HepG2 (cell line): ENCODE measurements around the gene MPG. TPM values are rescaled to one million over a fixed set of nuclear protein-coding genes. Genes with fewer than 3 reads are reported as not detected.

ENCODE experiments used
- ELF3 ChIP-seq: IDR thresholded peaks from 2 replicates; pipeline ENCODE4 v1.6.1; 2016; ENCODE audit warnings: missing genetic modification reagents, missing compliant biosample characterization
- GATAD2A ChIP-seq: IDR thresholded peaks from 2 replicates; pipeline ENCODE4 v1.6.1; 2016
- IRF2 ChIP-seq: IDR thresholded peaks from 2 replicates; pipeline ENCODE4 v1.6.1; 2018; ENCODE audit warnings: missing genetic modification reagents, missing compliant biosample characterization
- KDM1A ChIP-seq: IDR thresholded peaks from 2 replicates; pipeline ENCODE4 v1.6.1; 2016; ENCODE audit warnings: missing compliant biosample characterization
- MED1 ChIP-seq: sonication (generic); formaldehyde crosslinking; IDR thresholded peaks from 2 replicates; pipeline ENCODE4 v1.4.0; 2020; ENCODE audit warnings: missing genetic modification reagents
- NR2F6 ChIP-seq, 2 experiments: IDR thresholded peaks; 2 replicates each; pipeline ENCODE4 v1.6.1; 2016; ENCODE audit warnings: antibody characterized with exemption in 1 of 2, mild to moderate bottlenecking in 1 of 2
- REPIN1 ChIP-seq: sonication (generic); formaldehyde crosslinking; IDR thresholded peaks from 2 replicates; pipeline ENCODE4 v1.8.0; 2022; ENCODE audit warnings: missing genetic modification reagents, low read depth, mild to moderate bottlenecking, borderline replicate concordance
- REXO4 ChIP-seq: sonication (generic); formaldehyde crosslinking; IDR thresholded peaks from 2 replicates; pipeline ENCODE4 v1.8.0; 2022; ENCODE audit warnings: missing genetic modification reagents, mild to moderate bottlenecking, borderline replicate concordance
- RXRA ChIP-seq: sonication (generic); formaldehyde crosslinking; IDR thresholded peaks from 2 replicates; pipeline ENCODE4 v1.5.1; 2020; ENCODE audit warnings: missing genetic modification reagents
- RXRB ChIP-seq: IDR thresholded peaks from 2 replicates; pipeline ENCODE4 v1.6.1; 2016; ENCODE audit warnings: borderline replicate concordance, missing genetic modification reagents, missing compliant biosample characterization
- SAFB2 ChIP-seq: sonication (generic); formaldehyde crosslinking; IDR thresholded peaks from 2 replicates; pipeline ENCODE4 v1.5.1; 2020; ENCODE audit warnings: missing genetic modification reagents, low read depth, mild to moderate bottlenecking, borderline replicate concordance
- SMAD9 ChIP-seq: sonication (generic); formaldehyde crosslinking; IDR thresholded peaks from 2 replicates; pipeline ENCODE4 v1.5.1; 2020; ENCODE audit warnings: mild to moderate bottlenecking, missing genetic modification reagents
- ZFP37 ChIP-seq: sonication (generic); formaldehyde crosslinking; IDR thresholded peaks from 2 replicates; pipeline ENCODE4 v1.4.0; 2020; ENCODE audit warnings: missing genetic modification reagents, borderline replicate concordance
- ZFYVE20 ChIP-seq: sonication (generic); formaldehyde crosslinking; IDR thresholded peaks from 2 replicates; pipeline ENCODE4 v1.8.0; 2023; ENCODE audit warnings: low read depth, mild to moderate bottlenecking, moderate library complexity, missing genetic modification reagents, borderline replicate concordance
- ZNF34 ChIP-seq: sonication (generic); formaldehyde crosslinking; IDR thresholded peaks from 2 replicates; pipeline ENCODE4 v1.4.0; 2020; ENCODE audit warnings: mild to moderate bottlenecking, missing genetic modification reagents, borderline replicate concordance
- ZNF383 ChIP-seq: sonication (generic); formaldehyde crosslinking; IDR thresholded peaks from 2 replicates; pipeline ENCODE4 v1.4.0; 2020; ENCODE audit warnings: missing genetic modification reagents, mild to moderate bottlenecking, borderline replicate concordance
- ZNF432 ChIP-seq: sonication (generic); formaldehyde crosslinking; IDR thresholded peaks from 2 replicates; pipeline ENCODE4 v1.5.0; 2020; ENCODE audit warnings: missing genetic modification reagents, mild to moderate bottlenecking, borderline replicate concordance
- ZNF569 ChIP-seq: sonication (generic); formaldehyde crosslinking; IDR thresholded peaks from 2 replicates; pipeline ENCODE4 v1.5.0; 2020; ENCODE audit warnings: mild to moderate bottlenecking, missing genetic modification reagents, moderate library complexity, borderline replicate concordance
- ZNF713 ChIP-seq: sonication (generic); formaldehyde crosslinking; IDR thresholded peaks from 2 replicates; pipeline ENCODE4 v1.4.0; 2020; ENCODE audit warnings: mild to moderate bottlenecking, missing genetic modification reagents
- polyA plus RNA-seq, 8 experiments: library from polyadenylated mRNA; depleted of rRNA in 3 of 8; stranded (reverse) in 7 of 8; unstranded in 1 of 8; fragments of >200 nt; fragmentation: Illumina TruSeq in 4 of 8; extraction: Trizol in 4 of 8; gene quantifications; 2 replicates each; pipeline versions ENCODE4 v1.2.1 to v1.2.3, GENCODE V29; 2011 to 2016; ENCODE audit warnings: low read depth in 4 of 8, missing spikeins in 1 of 8, mixed read lengths in 1 of 8; ENCODE audit not compliant: insufficient read depth in 1 of 8
- total RNA-seq, 5 experiments: library from RNA; depleted of rRNA; stranded (reverse); fragments of >200 nt; fragmentation: Illumina TruSeq; extraction: Trizol; gene quantifications; 2 replicates each; pipeline ENCODE4 v1.2.3, GENCODE V29; 2016; ENCODE audit warnings: low read depth in 1 of 5
- TF ChIP-seq, protein P1 (sequence below): sonication (generic); formaldehyde crosslinking; IDR thresholded peaks from 2 replicates; pipeline ENCODE4 v1.5.1; 2020; ENCODE audit warnings: missing genetic modification reagents, mild to moderate bottlenecking, borderline replicate concordance
- TF ChIP-seq, protein P2 (sequence below), 2 experiments: sonication (generic) in 1 of 2; formaldehyde crosslinking in 1 of 2; IDR thresholded peaks; 2 replicates each; pipeline versions ENCODE4 v1.4.0 to v1.6.1; 2018 to 2020; ENCODE audit warnings: missing genetic modification reagents in 2 of 2, borderline replicate concordance in 1 of 2, low read depth in 1 of 2, mild to moderate bottlenecking in 1 of 2, missing biosample characterization in 1 of 2
- TF ChIP-seq, protein P3 (sequence below): sonication (generic); formaldehyde crosslinking; IDR thresholded peaks from 2 replicates; pipeline ENCODE4 v1.5.0; 2020; ENCODE audit warnings: mild to moderate bottlenecking, missing genetic modification reagents, moderate library complexity
- TF ChIP-seq, protein P4 (sequence below): sonication (generic); formaldehyde crosslinking; IDR thresholded peaks from 2 replicates; pipeline ENCODE4 v1.8.1; 2023; ENCODE audit warnings: mild to moderate bottlenecking, inconsistent platforms, moderate library complexity, missing genetic modification reagents, borderline replicate concordance

Gene MPG
- total and polyA plus RNA-seq, 2 of the 13 experiments (the other 11 are each of a cell fraction or from before 2014, with no cell fraction given): 59.1 to 62.5 TPM

DNA sequence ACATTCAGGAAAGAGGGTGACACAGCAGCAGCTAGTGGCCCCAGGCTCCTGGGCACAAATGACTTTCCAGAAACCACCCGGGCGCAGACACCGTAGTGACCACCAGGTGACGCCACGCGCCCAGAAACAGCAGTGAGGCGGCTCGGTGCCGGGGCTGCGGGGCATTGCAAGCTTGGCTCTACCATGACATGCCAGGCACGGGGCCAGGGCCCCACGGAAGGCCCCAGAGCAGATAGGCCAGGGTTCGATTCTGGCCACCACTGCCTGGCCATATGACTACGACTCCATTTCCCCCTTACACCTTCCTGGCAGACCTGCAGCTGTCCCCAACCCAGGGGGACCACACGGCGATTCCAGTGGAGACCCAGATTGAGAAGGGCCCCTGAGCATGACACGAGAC is 12.3 kb upstream of the MPG start (continued):
- TF ChIP-seq, protein P1, sequence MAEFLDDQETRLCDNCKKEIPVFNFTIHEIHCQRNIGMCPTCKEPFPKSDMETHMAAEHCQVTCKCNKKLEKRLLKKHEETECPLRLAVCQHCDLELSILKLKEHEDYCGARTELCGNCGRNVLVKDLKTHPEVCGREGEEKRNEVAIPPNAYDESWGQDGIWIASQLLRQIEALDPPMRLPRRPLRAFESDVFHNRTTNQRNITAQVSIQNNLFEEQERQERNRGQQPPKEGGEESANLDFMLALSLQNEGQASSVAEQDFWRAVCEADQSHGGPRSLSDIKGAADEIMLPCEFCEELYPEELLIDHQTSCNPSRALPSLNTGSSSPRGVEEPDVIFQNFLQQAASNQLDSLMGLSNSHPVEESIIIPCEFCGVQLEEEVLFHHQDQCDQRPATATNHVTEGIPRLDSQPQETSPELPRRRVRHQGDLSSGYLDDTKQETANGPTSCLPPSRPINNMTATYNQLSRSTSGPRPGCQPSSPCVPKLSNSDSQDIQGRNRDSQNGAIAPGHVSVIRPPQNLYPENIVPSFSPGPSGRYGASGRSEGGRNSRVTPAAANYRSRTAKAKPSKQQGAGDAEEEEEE: peak; percentile 28; the same call in 1 of the 2 replicates
- TF ChIP-seq KDM1A (CRISPR knock-in tag) (no peak), REPIN1 (CRISPR knock-in tag) (0 out of 2 replicates have a peak, but pooled peaks have one; percentile 28), GATAD2A (peak; percentile 47; the same call in 1 of the 2 replicates), ZFYVE20 (CRISPR knock-in tag) (no peak), ZFP37 (CRISPR knock-in tag) (no peak), SAFB2 (CRISPR knock-in tag) (0 out of 2 replicates have a peak, but pooled peaks have one; percentile 49), SMAD9 (CRISPR knock-in tag) (no peak), ZNF713 (CRISPR knock-in tag) (no peak), ELF3 (CRISPR knock-in tag) (peak; percentile 53; the same call in 1 of the 2 replicates), MED1 (CRISPR knock-in tag) (0 out of 2 replicates have a peak, but pooled peaks have one; percentile 27), ZNF34 (CRISPR knock-in tag) (no peak), RXRB (peak; percentile 53; the same call in 1 of the 2 replicates), ZNF383 (CRISPR knock-in tag) (no peak), IRF2 (CRISPR knock-in tag) (peak; percentile 38; the same call in 1 of the 2 replicates), REXO4 (0 out of 2 replicates have a peak, but pooled peaks have one; percentile 33), NR2F6 (IDR thresholded peaks at IDR 0.05) (no peak), NR2F6 (CRISPR knock-in tag; IDR thresholded peaks at IDR 0.05) (peak; percentile 23; the same call in 1 of the 2 replicates), RXRA (CRISPR knock-in tag) (peak; percentile 51; the same call in 1 of the 2 replicates), ZNF569 (no peak), ZNF432 (CRISPR knock-in tag) (no peak)
- TF ChIP-seq, protein P2, sequence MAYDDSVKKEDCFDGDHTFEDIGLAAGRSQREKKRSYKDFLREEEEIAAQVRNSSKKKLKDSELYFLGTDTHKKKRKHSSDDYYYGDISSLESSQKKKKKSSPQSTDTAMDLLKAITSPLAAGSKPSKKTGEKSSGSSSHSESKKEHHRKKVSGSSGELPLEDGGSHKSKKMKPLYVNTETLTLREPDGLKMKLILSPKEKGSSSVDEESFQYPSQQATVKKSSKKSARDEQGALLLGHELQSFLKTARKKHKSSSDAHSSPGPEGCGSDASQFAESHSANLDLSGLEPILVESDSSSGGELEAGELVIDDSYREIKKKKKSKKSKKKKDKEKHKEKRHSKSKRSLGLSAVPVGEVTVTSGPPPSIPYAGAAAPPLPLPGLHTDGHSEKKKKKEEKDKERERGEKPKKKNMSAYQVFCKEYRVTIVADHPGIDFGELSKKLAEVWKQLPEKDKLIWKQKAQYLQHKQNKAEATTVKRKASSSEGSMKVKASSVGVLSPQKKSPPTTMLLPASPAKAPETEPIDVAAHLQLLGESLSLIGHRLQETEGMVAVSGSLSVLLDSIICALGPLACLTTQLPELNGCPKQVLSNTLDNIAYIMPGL (CRISPR knock-in tag; IDR thresholded peaks at IDR 0.05; ENCODE audit: borderline replicate concordance in 1 of 2, low read depth in 1 of 2): peak; percentile 42 to 62; a peak in 3 of 4 replicates
- TF ChIP-seq, protein P3, sequence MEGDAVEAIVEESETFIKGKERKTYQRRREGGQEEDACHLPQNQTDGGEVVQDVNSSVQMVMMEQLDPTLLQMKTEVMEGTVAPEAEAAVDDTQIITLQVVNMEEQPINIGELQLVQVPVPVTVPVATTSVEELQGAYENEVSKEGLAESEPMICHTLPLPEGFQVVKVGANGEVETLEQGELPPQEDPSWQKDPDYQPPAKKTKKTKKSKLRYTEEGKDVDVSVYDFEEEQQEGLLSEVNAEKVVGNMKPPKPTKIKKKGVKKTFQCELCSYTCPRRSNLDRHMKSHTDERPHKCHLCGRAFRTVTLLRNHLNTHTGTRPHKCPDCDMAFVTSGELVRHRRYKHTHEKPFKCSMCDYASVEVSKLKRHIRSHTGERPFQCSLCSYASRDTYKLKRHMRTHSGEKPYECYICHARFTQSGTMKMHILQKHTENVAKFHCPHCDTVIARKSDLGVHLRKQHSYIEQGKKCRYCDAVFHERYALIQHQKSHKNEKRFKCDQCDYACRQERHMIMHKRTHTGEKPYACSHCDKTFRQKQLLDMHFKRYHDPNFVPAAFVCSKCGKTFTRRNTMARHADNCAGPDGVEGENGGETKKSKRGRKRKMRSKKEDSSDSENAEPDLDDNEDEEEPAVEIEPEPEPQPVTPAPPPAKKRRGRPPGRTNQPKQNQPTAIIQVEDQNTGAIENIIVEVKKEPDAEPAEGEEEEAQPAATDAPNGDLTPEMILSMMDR: peak; percentile 99
- TF ChIP-seq, protein P4, sequence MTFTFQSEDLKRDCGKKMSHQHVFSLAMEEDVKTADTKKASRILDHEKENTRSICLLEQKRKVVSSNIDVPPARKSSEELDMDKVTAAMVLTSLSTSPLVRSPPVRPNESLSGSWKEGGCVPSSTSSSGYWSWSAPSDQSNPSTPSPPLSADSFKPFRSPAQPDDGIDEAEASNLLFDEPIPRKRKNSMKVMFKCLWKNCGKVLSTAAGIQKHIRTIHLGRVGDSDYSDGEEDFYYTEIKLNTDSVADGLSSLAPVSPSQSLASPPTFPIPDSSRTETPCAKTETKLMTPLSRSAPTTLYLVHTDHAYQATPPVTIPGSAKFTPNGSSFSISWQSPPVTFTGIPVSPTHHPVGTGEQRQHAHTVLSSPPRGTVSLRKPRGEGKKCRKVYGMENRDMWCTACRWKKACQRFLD: 0 out of 2 replicates have a peak, but pooled peaks have one; percentile 54
